ENCODE data around the gene GNGT1. TPM values are rescaled to one million over a fixed set of nuclear protein-coding genes. Genes with fewer than 3 reads are reported as not detected.

Gene GNGT1
- total and polyA plus RNA-seq, 2 of the 13 experiments (the other 11 are each of a cell fraction or from before 2014, with no cell fraction given): not detected

GRCh38 chr7:93931655-93932054 is 25.3 kb downstream of the GNGT1 start:
- ATAC-seq: no peak
- Histone ChIP-seq H2AFZ (ENCODE audit: low read length) (no peak overlapping the region), H4K20me1 (ENCODE audit: insufficient read depth, low read length) (no peaks in the 10 kb centered on the region), H3K27me3 (ENCODE audit: control insufficient read depth in 1 of 2, insufficient read depth in 2 of 2, low read length in 2 of 2) (no peaks in the 10 kb centered on the region), H3K4me2 (ENCODE audit: low read depth, low read length) (no peak overlapping the region), H3K36me3 (replicated peaks in 1 of 2; ENCODE audit: control insufficient read depth in 1 of 2, insufficient read depth in 2 of 2, low read length in 2 of 2) (no peaks in the 10 kb centered on the region), H3K9me3 (ENCODE audit: low read length) (no peaks in the 10 kb centered on the region), H3K9ac (ENCODE audit: insufficient read depth, low read depth, low read length) (no peak overlapping the region), H3K4me1 (ENCODE audit: insufficient read depth, low read length) (no peaks in the 10 kb centered on the region), H3K27ac (ENCODE audit: extremely low read length, insufficient read depth, low read length) (no peak overlapping the region), H3K79me2 (ENCODE audit: insufficient read depth, low read length) (no peaks in the 10 kb centered on the region), H3K4me3 (replicated peaks in 1 of 3; ENCODE audit: insufficient read depth in 1 of 3, low read depth in 2 of 3, low read length in 3 of 3) (no peak overlapping the region)
- no peak for FAIRE-seq
- in situ Hi-C loops (cut with HindIII; ENCODE audit: extremely low pct_ligation_motif_present, low pct_unique_long_range_greater_than_20kb): no loop called here
- no TSS peak for BruUV-seq (replicated peaks)
- CTCF ChIA-PET (ENCODE audit: low intra/inter-chr PET ratio, low total read pairs): no interaction called here
- WGBS (ENCODE audit: low lambda C conversion rate): 27% methylated on average over 3 of the region's 3 CpGs
- intact Hi-C loops (cut with micrococcal nuclease; ENCODE audit: unreplicated experiment): no loop called here
- POLR2A ChIA-PET: no interaction called here
- TF ChIP-seq ATF7 (IDR thresholded peaks at IDR 0.05) (peak; percentile 91), ATF7 (CRISPR knock-in tag; IDR thresholded peaks at IDR 0.05) (no peak), ZBTB44 (CRISPR knock-in tag; IDR thresholded peaks at IDR 0.05) (no peak)
- no peak for DNase-seq (ENCODE audit: low spot score)

GRCh38 chr7:93933156-93933555 is 26.8 kb downstream of the GNGT1 start:
- no peak for FAIRE-seq
- Histone ChIP-seq H3K79me2 (ENCODE audit: insufficient read depth, low read length) (no peaks in the 10 kb centered on the region), H3K36me3 (replicated peaks in 1 of 2; ENCODE audit: control insufficient read depth in 1 of 2, insufficient read depth in 2 of 2, low read length in 2 of 2) (no peaks in the 10 kb centered on the region), H3K4me3 (replicated peaks in 1 of 3; ENCODE audit: insufficient read depth in 1 of 3, low read depth in 2 of 3, low read length in 3 of 3) (no peak overlapping the region), H3K27me3 (ENCODE audit: control insufficient read depth in 1 of 2, insufficient read depth in 2 of 2, low read length in 2 of 2) (no peaks in the 10 kb centered on the region), H3K4me1 (ENCODE audit: insufficient read depth, low read length) (no peaks in the 10 kb centered on the region), H3K4me2 (ENCODE audit: low read depth, low read length) (no peak overlapping the region), H2AFZ (ENCODE audit: low read length) (no peak overlapping the region), H3K27ac (ENCODE audit: extremely low read length, insufficient read depth, low read length) (no peak overlapping the region), H3K9ac (ENCODE audit: insufficient read depth, low read depth, low read length) (no peak overlapping the region), H3K9me3 (ENCODE audit: low read length) (no peaks in the 10 kb centered on the region), H4K20me1 (ENCODE audit: insufficient read depth, low read length) (no peaks in the 10 kb centered on the region)
- CTCF ChIA-PET (ENCODE audit: low intra/inter-chr PET ratio, low total read pairs): no interaction called here
- 24% methylated on average over 3 of the region's 3 CpGs for WGBS (ENCODE audit: low lambda C conversion rate)
- no peak for ATAC-seq
- intact Hi-C loops (cut with micrococcal nuclease; ENCODE audit: unreplicated experiment) (no loop called here), in situ Hi-C loops (cut with HindIII; ENCODE audit: extremely low pct_ligation_motif_present, low pct_unique_long_range_greater_than_20kb) (no loop called here)
- BruUV-seq (replicated peaks): no TSS peak
- POLR2A ChIA-PET: no interaction called here
- no peak for DNase-seq (ENCODE audit: low spot score)
- TF ChIP-seq KMT2B (CRISPR knock-in tag; IDR thresholded peaks at IDR 0.05): no peak
- no peak for TF ChIP-seq POLR2AphosphoS5 (IDR thresholded peaks at IDR 0.05; ENCODE audit: low read depth, low read length)
- no peak for TF ChIP-seq ZNF142 (CRISPR knock-in tag; IDR thresholded peaks at IDR 0.05)
- no peak for TF ChIP-seq ZNF512B (CRISPR knock-in tag; IDR thresholded peaks at IDR 0.05; ENCODE audit: borderline replicate concordance)

All from HepG2 (cell line).